HCT116 (cell line): Measurements from ENCODE around the gene STH. TPM values are rescaled to one million over a fixed set of nuclear protein-coding genes. Genes with fewer than 3 reads are reported as not detected.

Source experiments
- ATAC-seq: fragments of 200-7000 bp; cut with Tn5 transposase; 2 replicates; pipeline ENCODE4 v1.9.1; 2020; ENCODE audit warnings: mild to moderate bottlenecking, moderate library complexity
- BruUV-seq: library from RNA; stranded (reverse); fragments of 400-500 nt; replicated peaks from 2 replicates; lab custom pipeline; 2021; lab: Mats Ljungman, UMichigan
- CTCF ChIA-PET: fragments of 300-600 bp; sonication (Branson Sonifier 250); formaldehyde crosslinking; loops from one replicate; lab custom pipeline; 2021; ENCODE audit warnings: antibody characterized with exemption; lab: Charles Lee
- POLR2A ChIA-PET: fragments of 300-600, 350-600 bp; sonication (Branson Sonifier 250); formaldehyde crosslinking; loops from one replicate; lab custom pipeline; 2021; ENCODE audit warnings: antibody characterized with exemption; lab: Charles Lee
- RAD21 ChIA-PET, 2 experiments: fragments of 300-600 bp; sonication (Branson Sonifier 250); formaldehyde crosslinking; loops; one replicate each; lab custom pipeline; 2023; ENCODE audit warnings: low total read pairs in 2 of 2; ENCODE audit not compliant: uncharacterized antibody in 2 of 2, unreplicated experiment in 2 of 2, low non-redundant PET in 1 of 2; lab: Charles Lee
- DNase-seq: peaks from one replicate; pipeline ENCODE4 v3.0.0-alpha.2; 2010; ENCODE audit warnings: low read depth, low spot score
- H2AFZ ChIP-seq: fragments of 200-600 bp; shearing (Covaris generic), sonication (generic); 2 replicates; pipeline ENCODE4 v1.6.1; 2017; ENCODE audit warnings: low read depth, mixed run types, mixed read lengths, antibody characterized with exemption, low read length; ENCODE audit not compliant: poor library complexity, severe bottlenecking
- H3K27ac ChIP-seq: 2 replicates; pipeline ENCODE4 v1.5.1; 2012; ENCODE audit warnings: low read depth, low read length
- H3K27me3 ChIP-seq: fragments of 200-600 bp; sonication (generic); 2 replicates; pipeline ENCODE4 v1.6.1; 2016; ENCODE audit warnings: mixed run types, low read length, mixed read lengths; ENCODE audit not compliant: insufficient read depth
- H3K36me3 ChIP-seq, 2 experiments: fragments of 200-500 bp in 1 of 2; fragments of 200-600 bp in 1 of 2; sonication (Bioruptor generic) in 1 of 2; sonication (generic) in 1 of 2; 2 replicates each; pipeline versions ENCODE4 v1.5.1 to v1.6.1; 2014 to 2016; ENCODE audit warnings: low read length in 2 of 2, inconsistent platforms in 1 of 2, mixed read lengths in 1 of 2, mixed run types in 1 of 2; ENCODE audit not compliant: insufficient read depth in 2 of 2, control insufficient read depth in 1 of 2
- H3K4me1 ChIP-seq, 2 experiments: fragments of 200-600 bp in 1 of 2; sonication (generic) in 1 of 2; 2 replicates each; pipeline versions ENCODE4 v1.5.1 to v1.6.1; 2012 to 2017; ENCODE audit warnings: low read length in 2 of 2, inconsistent platforms in 1 of 2, mild to moderate bottlenecking in 1 of 2, mixed read lengths in 1 of 2, mixed run types in 1 of 2, moderate library complexity in 1 of 2; ENCODE audit not compliant: insufficient read depth in 2 of 2, control insufficient read depth in 1 of 2
- H3K4me2 ChIP-seq: fragments of 200-600 bp; sonication (generic); 2 replicates; pipeline ENCODE4 v1.6.1; 2017; ENCODE audit warnings: mixed run types, low read length, mixed read lengths
- H3K4me3 ChIP-seq, 2 experiments: fragments of 200-600 bp in 1 of 2; sonication (generic) in 1 of 2; replicated peaks in 1 of 2; 2 replicates each; pipeline ENCODE4 v1.5.1; 2011 to 2016; ENCODE audit warnings: low read length in 2 of 2, control low read depth in 1 of 2, low read depth in 1 of 2, mild to moderate bottlenecking in 1 of 2, mixed read lengths in 1 of 2, mixed run types in 1 of 2
- H3K79me2 ChIP-seq: fragments of 200-600 bp; sonication (generic); 2 replicates; pipeline ENCODE4 v1.6.1; 2017; ENCODE audit warnings: mild to moderate bottlenecking, mixed run types, low read length, moderate library complexity, mixed read lengths; ENCODE audit not compliant: insufficient read depth
- H3K9ac ChIP-seq: fragments of 200-600 bp; sonication (generic); 2 replicates; pipeline ENCODE4 v1.6.1; 2016; ENCODE audit warnings: low read length, mixed read lengths
- H3K9me2 ChIP-seq: fragments of 200-600 bp; sonication (generic), shearing (Covaris generic); 2 replicates; pipeline ENCODE4 v1.6.1; 2017; ENCODE audit warnings: mixed run types, mild to moderate bottlenecking, moderate library complexity; ENCODE audit not compliant: insufficient read depth
- H3K9me3 ChIP-seq, 2 experiments: fragments of 200-500 bp in 1 of 2; fragments of 200-600 bp in 1 of 2; sonication (Bioruptor generic) in 1 of 2; sonication (generic) in 1 of 2; 2 replicates each; pipeline ENCODE4 v1.6.1; 2014 to 2017; ENCODE audit warnings: low read length in 2 of 2, mixed read lengths in 2 of 2, inconsistent platforms in 1 of 2, low read depth in 1 of 2, mild to moderate bottlenecking in 1 of 2, mixed run types in 1 of 2, moderate library complexity in 1 of 2; ENCODE audit not compliant: control insufficient read depth in 1 of 2, insufficient read depth in 1 of 2
- H4K20me1 ChIP-seq: fragments of 200-600 bp; sonication (generic), shearing (Covaris generic); 2 replicates; pipeline ENCODE4 v1.6.1; 2017; ENCODE audit warnings: mixed run types, mild to moderate bottlenecking, moderate library complexity; ENCODE audit not compliant: insufficient read depth
- CBX3 ChIP-seq: IDR thresholded peaks from 2 replicates; pipeline ENCODE4 v1.6.1; 2012; ENCODE audit warnings: low read depth
- CEBPB ChIP-seq: IDR thresholded peaks from 2 replicates; pipeline ENCODE4 v1.6.1; 2012; ENCODE audit warnings: low read depth
- EGR1 ChIP-seq: IDR thresholded peaks from 2 replicates; pipeline ENCODE4 v1.6.1; 2012; ENCODE audit warnings: low read depth
- EZH2 ChIP-seq: fragments of 200-600 bp; sonication (generic); IDR thresholded peaks from 2 replicates; pipeline ENCODE4 v1.6.1; 2017; ENCODE audit warnings: antibody characterized with exemption, mixed run types
- JUND ChIP-seq: IDR thresholded peaks from 2 replicates; pipeline ENCODE4 v1.6.1; 2012
- RAD21 ChIP-seq: IDR thresholded peaks from 2 replicates; pipeline ENCODE4 v1.6.1; 2012; ENCODE audit warnings: low read depth, mild to moderate bottlenecking
- SIN3A ChIP-seq: IDR thresholded peaks from 2 replicates; pipeline ENCODE4 v1.6.1; 2012; ENCODE audit warnings: low read depth
- SRF ChIP-seq: IDR thresholded peaks from 2 replicates; pipeline ENCODE4 v1.6.1; 2012; ENCODE audit warnings: low read depth
- TCF7L2 ChIP-seq: IDR thresholded peaks from 2 replicates; pipeline ENCODE4 v1.7.0; 2011; ENCODE audit warnings: borderline replicate concordance, inconsistent platforms; ENCODE audit not compliant: insufficient read depth, insufficient read length; ENCODE audit errors: extremely low read depth
- ZFX ChIP-seq: fragments of 450-650 bp; IDR thresholded peaks from 2 replicates; pipeline ENCODE4 v1.6.1; 2017
- ZNF274 ChIP-seq: fragments of 200-500 bp; sonication (Bioruptor generic); IDR thresholded peaks from 2 replicates; pipeline ENCODE4 v1.6.1; 2014; ENCODE audit warnings: mild to moderate bottlenecking, low read depth, low read length, inconsistent platforms
- intact Hi-C: fragments of 100-400 bp; cut with micrococcal nuclease; formaldehyde crosslinking; loops from 2 replicates; pipeline ENCODE4 v1.10.0; 2022
- total RNA-seq: library from RNA; stranded (reverse); gene quantifications from one replicate; pipeline ENCODE4 v1.2.1, GENCODE V29; 2021; ENCODE audit not compliant: unreplicated experiment
- TF ChIP-seq, protein P1 (sequence below): IDR thresholded peaks from 2 replicates; pipeline ENCODE4 v1.6.1; 2012; ENCODE audit warnings: low read depth

STH gene
- total RNA-seq, 1 experiment from 2014 or later = not detected

DNA sequence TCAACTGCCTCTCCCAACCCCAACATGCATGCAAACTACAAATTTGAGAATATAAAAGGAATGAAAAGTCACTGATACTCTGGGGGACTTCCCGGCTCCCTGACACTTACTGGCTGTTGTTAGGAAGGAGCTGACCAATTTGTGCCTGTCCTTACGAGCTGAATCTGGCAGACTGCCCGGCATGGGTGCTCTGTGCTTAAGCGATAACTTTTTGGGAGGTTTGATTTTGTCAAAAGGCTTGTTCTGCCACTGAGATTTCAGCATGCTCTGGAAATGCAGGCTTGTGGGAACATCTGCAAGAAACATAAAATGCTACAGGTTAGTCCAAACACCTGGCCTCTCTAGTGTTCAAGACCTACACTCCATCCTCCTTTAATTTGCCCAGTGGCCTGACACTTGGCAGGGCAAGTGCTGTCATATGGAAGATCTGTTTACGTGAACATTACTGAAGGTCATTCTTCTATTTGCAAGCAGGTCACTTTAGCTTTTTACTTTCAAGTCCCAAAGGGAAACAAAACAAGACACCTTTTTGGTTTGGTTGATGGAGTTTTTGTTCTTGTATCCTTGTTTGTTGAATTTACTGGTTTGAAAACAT is 40.6 kb downstream of the STH start:
- Histone ChIP-seq H3K4me2 (no peak overlapping the region), H3K4me3 (no peak overlapping the region), H4K20me1 (peaks cover 8% of the 10 kb centered on the region; the same call in 1 of the 2 replicates), H3K36me3 (peaks cover 52 to 78% of the 10 kb centered on the region in 2 experiments), H3K9ac (no peak overlapping the region), H3K27me3 (no peaks in the 10 kb centered on the region), H2AFZ (no peak overlapping the region), H3K79me2 (peaks cover 31% of the 10 kb centered on the region; the same call in 1 of the 2 replicates), H3K27ac (no peak overlapping the region), H3K9me3 (no peaks in the 10 kb centered on the region), H3K9me2 (no peaks in the 10 kb centered on the region), H3K4me1 (peaks cover 0 to 8% of the 10 kb centered on the region in 2 experiments; a peak in 2 of 4 replicates)
- DNase-seq (no peak), ATAC-seq (no peak)
- intact Hi-C loops = no loop called here
- BruUV-seq = no TSS peak
- TF ChIP-seq, protein P1, sequence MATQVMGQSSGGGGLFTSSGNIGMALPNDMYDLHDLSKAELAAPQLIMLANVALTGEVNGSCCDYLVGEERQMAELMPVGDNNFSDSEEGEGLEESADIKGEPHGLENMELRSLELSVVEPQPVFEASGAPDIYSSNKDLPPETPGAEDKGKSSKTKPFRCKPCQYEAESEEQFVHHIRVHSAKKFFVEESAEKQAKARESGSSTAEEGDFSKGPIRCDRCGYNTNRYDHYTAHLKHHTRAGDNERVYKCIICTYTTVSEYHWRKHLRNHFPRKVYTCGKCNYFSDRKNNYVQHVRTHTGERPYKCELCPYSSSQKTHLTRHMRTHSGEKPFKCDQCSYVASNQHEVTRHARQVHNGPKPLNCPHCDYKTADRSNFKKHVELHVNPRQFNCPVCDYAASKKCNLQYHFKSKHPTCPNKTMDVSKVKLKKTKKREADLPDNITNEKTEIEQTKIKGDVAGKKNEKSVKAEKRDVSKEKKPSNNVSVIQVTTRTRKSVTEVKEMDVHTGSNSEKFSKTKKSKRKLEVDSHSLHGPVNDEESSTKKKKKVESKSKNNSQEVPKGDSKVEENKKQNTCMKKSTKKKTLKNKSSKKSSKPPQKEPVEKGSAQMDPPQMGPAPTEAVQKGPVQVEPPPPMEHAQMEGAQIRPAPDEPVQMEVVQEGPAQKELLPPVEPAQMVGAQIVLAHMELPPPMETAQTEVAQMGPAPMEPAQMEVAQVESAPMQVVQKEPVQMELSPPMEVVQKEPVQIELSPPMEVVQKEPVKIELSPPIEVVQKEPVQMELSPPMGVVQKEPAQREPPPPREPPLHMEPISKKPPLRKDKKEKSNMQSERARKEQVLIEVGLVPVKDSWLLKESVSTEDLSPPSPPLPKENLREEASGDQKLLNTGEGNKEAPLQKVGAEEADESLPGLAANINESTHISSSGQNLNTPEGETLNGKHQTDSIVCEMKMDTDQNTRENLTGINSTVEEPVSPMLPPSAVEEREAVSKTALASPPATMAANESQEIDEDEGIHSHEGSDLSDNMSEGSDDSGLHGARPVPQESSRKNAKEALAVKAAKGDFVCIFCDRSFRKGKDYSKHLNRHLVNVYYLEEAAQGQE = no peak
- TF ChIP-seq CBX3 (no peak), SRF (no peak), EZH2 (no peak), ZFX (no peak), RAD21 (no peak), TCF7L2 (no peak), JUND (no peak), CEBPB (no peak), ZNF274 (no peak), SIN3A (no peak), EGR1 (no peak)
- RAD21 ChIA-PET = no interaction called here
- CTCF ChIA-PET = interaction anchor here (1.3 kb wide), 1 partner anchor 147 kb away, joined by 3 read pairs; no protein-coding TSS in a partner anchor
- POLR2A ChIA-PET = no interaction called here
